ENCODE measurements around the gene GUCA2A. TPM values are rescaled to one million over a fixed set of nuclear protein-coding genes. Genes with fewer than 3 reads are reported as not detected.

Gene GUCA2A
- total RNA-seq, 4 donors from 2014 or later, result 3.2 to 2,017 (median 1,376) TPM

- in situ Hi-C loops (cut with MboI; ENCODE audit: low pct_ligation_motif_present in 1 of 4, low pct_unique_long_range_greater_than_20kb in 1 of 4, low sequenced_read_pairs in 3 of 4) (loop anchor here in 1 of 4 donors (25.0 kb wide), 2 partner anchors 584 to 591 kb away; partner anchors contain the start of gene CLDN19), intact Hi-C loops (cut with DNase I; ENCODE audit: low total_unique reads) (no loop called here)
- TF ChIP-seq CTCF (IDR thresholded peaks at IDR 0.05), result no peak
- no peak for TF ChIP-seq EP300 (IDR thresholded peaks at IDR 0.05; ENCODE audit: low read depth)
- TF ChIP-seq POLR2A (IDR thresholded peaks at IDR 0.05), result no peak
- TF ChIP-seq POLR2AphosphoS5 (IDR thresholded peaks at IDR 0.05), result no peak
- Histone ChIP-seq H3K36me3 (no peaks in the 10 kb centered on the region), H3K4me1 (no peaks in the 10 kb centered on the region), H3K9me3 (no peaks in the 10 kb centered on the region), H3K27ac (no peak overlapping the region), H3K4me3 (no peak overlapping the region), H3K27me3 (peaks cover 27% of the 10 kb centered on the region)
- no peak for DNase-seq
- WGBS, 2 donors (ENCODE audit: low coverage in 1 of 2), result 64 to 90% methylated on average over 2 to 41 of the region's 41 CpGs
These were observed 18.6 kb downstream of the GUCA2A start for GRCh38 chr1:42145764-42146625.

GRCh38 chr1:42145389-42145716, 19.2 kb downstream of the GUCA2A start:
- intact Hi-C loops (cut with DNase I; ENCODE audit: low total_unique reads) (no loop called here), in situ Hi-C loops (cut with MboI; ENCODE audit: low pct_ligation_motif_present in 1 of 4, low pct_unique_long_range_greater_than_20kb in 1 of 4, low sequenced_read_pairs in 3 of 4) (loop anchor here in 1 of 4 donors (25.0 kb wide), 2 partner anchors 583 to 592 kb away; partner anchors contain the start of gene CLDN19)
- H3K36me3 ChIP-seq, result no peaks in the 10 kb centered on the region
- H3K4me3 ChIP-seq, result no peak overlapping the region
- no peaks in the 10 kb centered on the region for H3K9me3 ChIP-seq
- peaks cover 30% of the 10 kb centered on the region for H3K27me3 ChIP-seq
- H3K27ac ChIP-seq, result no peak overlapping the region
- 70% methylated on average over 8 of the region's 8 CpGs; no CpG with 5 or more reads in 1 of the 2 donors for WGBS, 2 donors (ENCODE audit: low coverage in 1 of 2)
- no peaks in the 10 kb centered on the region for H3K4me1 ChIP-seq
- no peak for DNase-seq
- TF ChIP-seq CTCF (IDR thresholded peaks at IDR 0.05) (no peak), POLR2AphosphoS5 (IDR thresholded peaks at IDR 0.05) (no peak), POLR2A (IDR thresholded peaks at IDR 0.05) (no peak), EP300 (IDR thresholded peaks at IDR 0.05; ENCODE audit: low read depth) (no peak)

- Histone ChIP-seq H3K4me3 (no peak overlapping the region), H3K27ac (no peak overlapping the region), H3K36me3 (no peaks in the 10 kb centered on the region), H3K9me3 (no peaks in the 10 kb centered on the region), H3K27me3 (peaks cover 30% of the 10 kb centered on the region), H3K4me1 (no peaks in the 10 kb centered on the region)
- in situ Hi-C loops (cut with MboI; ENCODE audit: low pct_ligation_motif_present in 1 of 4, low pct_unique_long_range_greater_than_20kb in 1 of 4, low sequenced_read_pairs in 3 of 4) (loop anchor here in 1 of 4 donors (25.0 kb wide), 2 partner anchors 583 to 592 kb away; partner anchors contain the start of gene CLDN19), intact Hi-C loops (cut with DNase I; ENCODE audit: low total_unique reads) (no loop called here)
- no peak for DNase-seq
- no peak for TF ChIP-seq EP300 (IDR thresholded peaks at IDR 0.05; ENCODE audit: low read depth)
- TF ChIP-seq CTCF (IDR thresholded peaks at IDR 0.05), result no peak
- TF ChIP-seq POLR2AphosphoS5 (IDR thresholded peaks at IDR 0.05), result no peak
- no peak for TF ChIP-seq POLR2A (IDR thresholded peaks at IDR 0.05)
- WGBS, 2 donors (ENCODE audit: low coverage in 1 of 2), result 74% methylated on average over 12 of the region's 12 CpGs; no CpG with 5 or more reads in 1 of the 2 donors
These were observed 19.7 kb downstream of the GUCA2A start for GRCh38 chr1:42144711-42145388.

Measured in transverse colon (tissue), 4 donors.